HG02610 (cell line): ENCODE measurements around the gene NHLRC1.

Source experiments
- ATAC-seq: cut with Tn5 transposase; IDR thresholded peaks from one replicate; pipeline ENCODE4 v1.9.1; 2021; ENCODE audit warnings: mild to moderate bottlenecking, moderate library complexity; ENCODE audit not compliant: unreplicated experiment

The NHLRC1 gene

DNA sequence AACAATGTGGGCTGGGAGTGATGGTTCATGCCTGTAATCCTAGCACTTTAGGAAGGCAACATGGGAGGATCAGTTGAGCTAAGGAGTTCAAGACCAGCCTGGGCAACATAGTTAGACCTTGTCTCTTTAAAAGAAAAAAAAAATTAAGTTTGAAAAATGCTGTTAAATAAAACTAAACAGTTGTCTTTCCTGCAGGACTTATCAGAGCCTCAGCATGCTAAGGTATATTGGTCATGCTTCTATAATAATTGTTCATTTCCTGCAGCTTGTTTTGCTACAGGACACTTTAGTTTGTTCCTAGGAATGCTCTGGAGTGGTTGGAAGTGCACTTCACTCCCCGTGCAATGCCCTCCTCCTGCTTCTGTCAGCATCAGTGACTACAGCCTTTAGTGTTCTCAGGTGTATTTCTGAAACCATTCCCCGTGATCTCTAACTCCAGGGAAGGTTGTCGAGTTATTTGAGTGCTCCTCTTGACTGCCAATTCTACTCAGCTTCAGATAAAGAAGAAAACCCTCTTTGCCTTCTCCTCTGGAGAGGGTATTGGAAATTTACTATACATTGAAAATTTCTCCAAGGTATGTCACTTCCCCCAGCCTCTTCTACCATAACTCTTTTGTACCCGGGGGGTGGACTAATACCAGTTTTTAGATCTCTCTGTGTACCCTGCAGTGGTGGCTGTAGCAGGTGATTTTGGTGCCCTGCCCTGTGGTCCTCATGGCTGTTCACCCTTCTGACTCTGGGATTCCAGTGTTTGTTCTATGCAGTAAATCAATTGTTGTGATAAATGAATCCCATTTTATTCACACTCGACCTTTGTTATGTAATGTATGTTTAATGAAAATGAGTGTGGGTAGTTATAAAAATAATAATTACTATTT lies 33.8 kb downstream of the NHLRC1 start:
- no peak for ATAC-seq

- ATAC-seq: no peak
These were observed 34.9 kb downstream of the NHLRC1 start for GRCh38 chr6:18087396-18088165.

DNA sequence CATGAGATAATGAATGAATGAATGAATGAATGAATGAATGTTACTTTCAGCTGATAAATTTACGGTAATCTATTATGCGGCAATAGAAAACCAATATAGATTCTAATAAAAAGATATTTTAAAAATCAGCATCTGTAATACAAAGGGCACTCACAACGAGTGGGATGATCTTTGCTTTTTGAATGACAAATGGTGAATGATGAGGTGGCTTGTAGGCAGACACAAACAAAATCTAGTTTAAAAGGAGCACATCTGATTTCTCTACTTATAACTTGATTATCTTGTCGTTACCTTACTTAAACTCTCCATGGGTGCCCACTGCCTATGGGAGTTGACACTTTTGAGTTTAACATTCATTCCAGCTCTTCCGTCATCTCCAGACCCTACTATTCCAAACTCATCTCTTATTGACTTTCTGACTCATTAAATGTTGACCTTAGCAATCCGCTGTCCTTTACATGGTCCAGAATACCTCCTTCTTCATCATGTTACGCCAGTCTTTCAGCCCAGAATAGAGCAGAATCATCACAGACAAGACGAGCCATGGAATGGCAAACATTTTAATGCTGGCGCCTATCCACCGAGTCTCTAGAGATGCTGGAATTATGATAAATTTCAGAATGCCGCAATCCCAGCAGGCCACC lies 41.3 kb downstream of the NHLRC1 start:
- no peak for ATAC-seq

DNA sequence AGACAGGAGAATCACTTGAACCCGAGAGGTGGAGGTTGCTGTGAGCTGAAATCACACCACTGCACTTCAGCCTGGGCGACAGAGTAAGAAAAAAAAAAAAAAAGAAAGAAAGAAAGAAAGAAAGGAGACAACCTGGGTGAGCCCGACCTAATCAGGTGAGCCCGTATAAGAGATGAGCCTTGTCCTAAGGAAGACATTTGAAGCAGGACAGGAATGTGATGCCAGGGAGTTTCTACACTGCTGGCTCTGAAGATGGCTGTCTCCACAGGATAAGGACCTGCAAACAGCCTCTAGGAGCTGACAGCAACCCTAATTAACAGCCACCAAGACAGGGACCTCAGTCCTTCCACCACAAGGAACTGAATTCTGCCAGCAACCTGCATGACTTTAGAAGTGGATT lies 41.9 kb downstream of the NHLRC1 start:
- ATAC-seq: no peak

GRCh38 chr6:18078866-18079265 lies 43.6 kb downstream of the NHLRC1 start:
- ATAC-seq: no peak

DNA sequence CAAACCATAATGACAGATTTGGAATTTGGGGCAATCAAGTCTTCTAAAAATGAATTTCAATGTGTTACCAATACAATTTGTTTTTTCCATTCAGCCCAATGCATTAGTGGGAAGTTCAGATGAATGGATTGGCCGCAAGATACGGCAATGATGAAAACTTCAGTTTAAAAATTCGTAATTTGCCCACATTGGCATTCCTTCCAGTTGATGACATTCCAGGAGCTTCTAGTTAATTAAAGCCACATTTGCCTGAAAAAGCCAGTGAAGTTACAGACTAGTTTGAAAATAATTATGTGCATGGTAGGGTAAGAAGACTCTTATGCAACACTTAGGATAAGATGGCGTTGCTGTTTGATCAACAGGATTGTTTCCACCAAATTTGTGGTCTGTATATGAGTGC lies 46.2 kb downstream of the NHLRC1 start:
- no peak for ATAC-seq

DNA sequence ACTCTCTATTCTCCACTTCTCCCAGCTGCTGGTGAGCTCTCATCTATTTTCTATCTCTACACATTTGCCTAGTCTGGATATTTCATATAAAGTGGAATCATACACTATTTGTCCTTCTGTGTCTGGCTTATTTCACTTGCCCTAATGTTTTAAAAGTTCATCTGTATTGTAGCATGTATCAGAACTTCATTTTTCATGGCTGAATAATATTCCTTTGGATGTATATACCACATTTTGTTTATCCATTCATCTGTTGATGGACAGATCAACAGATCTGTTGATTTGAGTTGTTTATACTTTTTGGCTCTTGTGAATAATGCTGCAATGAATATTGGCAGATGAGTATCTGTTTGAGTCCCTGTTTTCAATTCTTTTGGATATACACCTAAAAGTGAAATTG lies 49.6 kb downstream of the NHLRC1 start:
- ATAC-seq: no peak

GRCh38 chr6:18070486-18070885 lies 52.0 kb downstream of the NHLRC1 start:
- no peak for ATAC-seq
